ENCODE measurements around the gene C10orf120. TPM values are rescaled to one million over a fixed set of nuclear protein-coding genes. Genes with fewer than 3 reads are reported as not detected.

Gene C10orf120
- total and polyA plus RNA-seq, 2 donors (not counting 3 experiments of a cell fraction or from before 2014, with no cell fraction given): not detected

GRCh38 chr10:122659651-122660050 is 40.0 kb downstream of the C10orf120 start:
- dilution Hi-C loops (cut with MboI; ENCODE audit: extremely low pct_ligation_motif_present, low sequenced_read_pairs) (no loop called here), intact Hi-C loops (cut with micrococcal nuclease) (no loop called here)
- Histone ChIP-seq H3K36me3 (ENCODE audit: control insufficient read depth in 2 of 2, extremely low read depth in 1 of 2, insufficient read depth in 2 of 2, low read length in 2 of 2) (no peaks in the 10 kb centered on the region), H3K9me3 (replicated peaks; ENCODE audit: control insufficient read depth, insufficient read depth, low read length) (no peaks in the 10 kb centered on the region), H2AFZ (ENCODE audit: low read depth, low read length) (no peak overlapping the region), H3K79me2 (ENCODE audit: control insufficient read depth, insufficient read depth, low read length) (no peaks in the 10 kb centered on the region), H3K4me1 (ENCODE audit: control insufficient read depth, extremely low read depth, insufficient read depth, low read length) (no peaks in the 10 kb centered on the region), H3K4me2 (ENCODE audit: insufficient read depth, low read length) (no peak overlapping the region), H4K20me1 (replicated peaks; ENCODE audit: control insufficient read depth, extremely low read depth, insufficient read depth, low read length) (no peaks in the 10 kb centered on the region), H3K9me1 (replicated peaks; ENCODE audit: control insufficient read depth, extremely low read depth, insufficient read depth, low read length) (no peaks in the 10 kb centered on the region), H3K27ac (ENCODE audit: insufficient read depth, low read depth, low read length) (no peak overlapping the region), H3K9ac (replicated peaks; ENCODE audit: extremely low read depth, insufficient read depth, low read length) (no peak overlapping the region), H3K27me3 (ENCODE audit: control insufficient read depth in 2 of 2, insufficient read depth in 2 of 2, low read length in 2 of 2) (no peaks in the 10 kb centered on the region), H3K4me3 (replicated peaks in 1 of 3; ENCODE audit: insufficient read depth in 1 of 3, low read depth in 1 of 3, low read length in 3 of 3) (no peak overlapping the region)
- TF ChIP-seq FOS (IDR thresholded peaks at IDR 0.05; ENCODE audit: borderline replicate concordance, insufficient read depth, low read length) (no peak), POLR2AphosphoS5 (IDR thresholded peaks at IDR 0.05; ENCODE audit: insufficient read depth, low read depth, low read length) (no peak), GATA2 (IDR thresholded peaks at IDR 0.05; ENCODE audit: insufficient read depth, insufficient read length, low read depth, low read length) (no peak), CTCF (IDR thresholded peaks at IDR 0.05; ENCODE audit: extremely low read depth in 1 of 2, insufficient read depth in 1 of 2, low read depth in 1 of 2, low read length in 2 of 2) (no peak)
- no TSS peak for BruUV-seq (replicated peaks)
- no peak for DNase-seq (ENCODE audit: low read depth, low spot score)
- FAIRE-seq: no peak
- ChIA-PET CTCF (interaction anchor here (2.8 kb wide), 1 partner anchor 11 kb away, joined by 21 read pairs; no protein-coding TSS in a partner anchor), POLR2A (no interaction called here)

GRCh38 chr10:122659126-122659525 is 40.5 kb downstream of the C10orf120 start:
- no peak overlapping the region for H3K4me3 ChIP-seq (replicated peaks in 1 of 3; ENCODE audit: insufficient read depth in 1 of 3, low read depth in 1 of 3, low read length in 3 of 3)
- DNase-seq (ENCODE audit: low read depth, low spot score): no peak
- no peak overlapping the region for H3K27ac ChIP-seq (ENCODE audit: insufficient read depth, low read depth, low read length)
- H3K9me1 ChIP-seq (replicated peaks; ENCODE audit: control insufficient read depth, extremely low read depth, insufficient read depth, low read length): no peaks in the 10 kb centered on the region
- intact Hi-C loops (cut with micrococcal nuclease) (no loop called here), dilution Hi-C loops (cut with MboI; ENCODE audit: extremely low pct_ligation_motif_present, low sequenced_read_pairs) (no loop called here)
- no peaks in the 10 kb centered on the region for H3K9me3 ChIP-seq (replicated peaks; ENCODE audit: control insufficient read depth, insufficient read depth, low read length)
- H3K79me2 ChIP-seq (ENCODE audit: control insufficient read depth, insufficient read depth, low read length): no peaks in the 10 kb centered on the region
- BruUV-seq (replicated peaks): no TSS peak
- ChIA-PET POLR2A (no interaction called here), CTCF (interaction anchor here (2.8 kb wide), 1 partner anchor 11 kb away, joined by 21 read pairs; no protein-coding TSS in a partner anchor)
- H3K4me1 ChIP-seq (ENCODE audit: control insufficient read depth, extremely low read depth, insufficient read depth, low read length): no peaks in the 10 kb centered on the region
- no peak overlapping the region for H3K4me2 ChIP-seq (ENCODE audit: insufficient read depth, low read length)
- no peaks in the 10 kb centered on the region for H3K27me3 ChIP-seq (ENCODE audit: control insufficient read depth in 2 of 2, insufficient read depth in 2 of 2, low read length in 2 of 2)
- no peak overlapping the region for H3K9ac ChIP-seq (replicated peaks; ENCODE audit: extremely low read depth, insufficient read depth, low read length)
- H4K20me1 ChIP-seq (replicated peaks; ENCODE audit: control insufficient read depth, extremely low read depth, insufficient read depth, low read length): no peaks in the 10 kb centered on the region
- H3K36me3 ChIP-seq (ENCODE audit: control insufficient read depth in 2 of 2, extremely low read depth in 1 of 2, insufficient read depth in 2 of 2, low read length in 2 of 2): no peaks in the 10 kb centered on the region
- FAIRE-seq: no peak
- no peak for TF ChIP-seq POLR2A (IDR thresholded peaks at IDR 0.05; ENCODE audit: low read depth, low read length)
- no peak for TF ChIP-seq CTCF (IDR thresholded peaks at IDR 0.05; ENCODE audit: extremely low read depth in 1 of 2, insufficient read depth in 1 of 2, low read depth in 1 of 2, low read length in 2 of 2)
- TF ChIP-seq GATA2 (IDR thresholded peaks at IDR 0.05; ENCODE audit: insufficient read depth, insufficient read length, low read depth, low read length): no peak
- TF ChIP-seq POLR2AphosphoS5 (IDR thresholded peaks at IDR 0.05; ENCODE audit: insufficient read depth, low read depth, low read length): no peak
- no peak overlapping the region for H2AFZ ChIP-seq (ENCODE audit: low read depth, low read length)
